NCI-H2081 (cell line): ENCODE measurements around the gene LASP1.

Source experiments
- DNase-seq, 2 experiments: peaks; one replicate each; lab custom pipeline; 2025; lab: John Stamatoyannopoulos, UW

Gene LASP1

DNA sequence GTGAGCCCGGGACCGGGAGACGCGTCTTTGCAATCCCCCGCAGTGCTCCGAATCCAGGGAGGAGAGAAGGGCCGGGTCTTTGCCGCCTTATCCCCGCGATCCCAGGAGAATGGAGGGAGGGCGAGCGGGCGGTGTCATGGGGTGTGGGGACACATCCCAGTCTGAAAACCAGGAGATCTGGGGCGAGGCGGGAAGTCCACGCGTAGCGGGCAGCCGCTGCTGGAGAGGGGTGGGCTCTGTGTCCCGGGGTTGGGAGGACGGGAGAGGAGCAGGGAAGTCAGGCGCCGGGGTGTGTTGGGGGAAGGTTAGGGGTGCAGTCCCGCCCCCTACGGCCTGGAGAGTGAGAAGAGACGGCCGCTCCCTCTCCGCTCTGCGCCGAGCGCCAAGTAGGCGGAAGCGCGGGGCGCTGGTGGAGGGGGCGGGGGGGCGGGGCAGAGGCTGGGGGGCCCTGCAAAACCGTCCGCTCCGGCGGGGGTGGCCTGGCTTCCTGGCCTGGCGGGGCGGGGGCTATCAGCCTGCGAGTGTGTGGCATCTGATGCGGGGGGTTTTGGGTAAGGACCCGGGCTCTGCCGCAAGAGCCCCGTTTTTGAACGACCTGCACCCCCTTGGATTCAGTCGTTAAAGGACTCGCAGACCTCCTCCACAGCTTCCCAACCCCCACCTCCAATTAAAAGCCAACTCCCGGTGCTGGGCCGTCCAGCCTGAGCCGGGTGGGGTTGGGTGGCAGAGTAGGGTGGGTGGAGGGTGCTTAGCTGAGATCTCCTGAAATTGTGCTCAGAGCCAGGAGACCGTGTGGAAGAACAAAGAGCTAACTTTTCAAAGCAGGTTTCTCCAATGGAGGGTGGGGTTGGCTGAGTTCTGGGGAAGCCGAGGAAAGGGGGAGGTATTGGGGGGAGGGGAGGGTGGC is 654 bp downstream of the LASP1 start:
- peak in 1 of 2 experiments; percentile 50 for DNase-seq

DNA sequence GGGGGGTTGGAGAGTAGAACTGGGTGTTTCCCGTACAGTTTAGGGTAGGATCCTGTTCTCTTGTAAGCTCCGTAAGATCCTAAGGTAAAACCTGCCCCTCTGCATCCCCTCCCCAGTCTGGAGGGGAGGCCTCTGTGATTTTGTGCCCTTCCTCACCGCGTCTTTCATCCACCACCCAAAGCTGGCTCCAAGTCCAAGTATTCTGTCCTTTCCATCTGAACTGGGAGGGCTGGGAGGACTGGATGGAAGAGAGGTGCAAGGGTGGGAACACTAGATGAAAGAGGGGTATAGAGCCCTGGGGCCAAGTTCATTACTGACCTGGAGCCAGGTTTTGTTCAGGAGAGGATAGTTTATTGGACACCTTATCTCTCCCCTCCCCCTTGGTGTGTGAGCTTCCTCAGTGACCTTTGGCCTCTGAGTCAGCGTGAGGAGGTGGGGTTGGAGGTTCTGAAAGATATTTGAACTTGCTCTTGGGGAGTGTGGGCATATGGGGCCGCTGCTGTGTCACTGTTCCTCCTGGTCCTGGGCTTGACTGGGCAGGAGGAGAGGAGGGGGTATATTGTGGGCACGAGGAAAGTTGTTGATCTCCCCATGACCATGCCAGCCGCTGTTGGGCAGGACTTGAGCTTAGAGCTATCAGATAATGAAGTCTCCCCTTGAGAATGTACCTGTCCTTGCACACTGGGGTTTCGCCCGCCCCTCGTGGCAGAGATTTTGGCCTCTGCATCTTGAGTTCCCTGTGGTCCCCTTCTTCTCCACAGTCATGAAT is 1.6 kb downstream of the LASP1 start:
- no peak for DNase-seq

DNA sequence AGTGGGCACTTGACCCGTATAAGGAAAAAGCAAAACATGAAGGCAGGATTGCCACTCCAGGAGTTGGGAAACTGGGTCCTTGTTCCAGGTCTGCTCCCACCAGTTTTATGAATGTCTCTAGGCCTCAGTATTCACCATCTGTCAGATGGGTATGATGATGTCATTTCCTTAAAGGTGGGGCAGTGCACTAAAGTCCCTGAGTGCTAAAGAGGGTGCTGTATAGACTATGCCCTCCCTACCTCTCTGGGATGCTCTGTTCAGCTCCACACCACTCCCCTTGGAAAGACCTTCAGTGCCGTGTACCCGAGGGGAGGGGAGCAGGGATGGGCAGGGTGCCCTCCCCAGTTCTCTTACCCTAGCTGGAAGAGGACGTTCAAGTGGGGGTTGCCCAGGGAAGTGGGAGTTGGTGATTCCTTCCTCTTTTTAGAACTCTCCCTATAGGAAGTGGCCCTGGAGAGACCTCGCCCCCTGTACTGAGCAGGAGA is 2.2 kb downstream of the LASP1 start:
- DNase-seq: no peak

DNA sequence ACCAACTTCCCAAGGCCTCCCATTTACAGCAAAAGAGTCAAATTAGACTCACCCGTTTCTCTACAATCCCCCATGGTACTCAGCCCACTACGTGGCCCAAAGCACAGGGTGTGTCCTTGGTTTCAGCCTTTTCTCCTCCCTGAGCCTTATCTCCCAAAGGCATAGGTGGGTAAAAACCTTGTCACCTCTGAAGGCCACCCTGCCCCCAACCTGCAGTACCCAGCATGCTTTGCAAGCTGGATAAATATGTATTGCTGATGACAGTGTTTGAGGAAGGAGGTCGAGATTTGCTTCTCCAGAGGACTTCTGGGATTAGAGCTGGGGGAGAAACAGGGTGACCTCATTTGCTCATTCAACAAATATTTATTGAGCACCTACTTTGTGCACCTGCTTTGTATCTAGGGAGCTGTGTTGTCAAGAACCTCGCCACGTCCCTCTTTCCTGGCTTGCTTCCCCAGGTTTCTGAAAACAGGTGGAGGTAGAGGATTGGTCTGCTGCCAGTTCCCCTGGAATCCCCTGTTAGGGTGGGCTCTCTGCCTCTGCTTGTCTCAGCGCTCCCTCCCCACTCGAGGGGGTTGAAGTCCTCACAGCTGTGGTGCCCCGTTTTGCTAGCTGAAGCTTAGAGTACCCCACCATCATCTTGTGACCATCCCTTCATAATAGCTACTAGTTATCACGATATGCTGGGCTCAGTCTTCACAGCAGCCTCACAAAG is 3.0 kb downstream of the LASP1 start:
- DNase-seq: peak in 1 of 2 experiments; percentile 21

DNA sequence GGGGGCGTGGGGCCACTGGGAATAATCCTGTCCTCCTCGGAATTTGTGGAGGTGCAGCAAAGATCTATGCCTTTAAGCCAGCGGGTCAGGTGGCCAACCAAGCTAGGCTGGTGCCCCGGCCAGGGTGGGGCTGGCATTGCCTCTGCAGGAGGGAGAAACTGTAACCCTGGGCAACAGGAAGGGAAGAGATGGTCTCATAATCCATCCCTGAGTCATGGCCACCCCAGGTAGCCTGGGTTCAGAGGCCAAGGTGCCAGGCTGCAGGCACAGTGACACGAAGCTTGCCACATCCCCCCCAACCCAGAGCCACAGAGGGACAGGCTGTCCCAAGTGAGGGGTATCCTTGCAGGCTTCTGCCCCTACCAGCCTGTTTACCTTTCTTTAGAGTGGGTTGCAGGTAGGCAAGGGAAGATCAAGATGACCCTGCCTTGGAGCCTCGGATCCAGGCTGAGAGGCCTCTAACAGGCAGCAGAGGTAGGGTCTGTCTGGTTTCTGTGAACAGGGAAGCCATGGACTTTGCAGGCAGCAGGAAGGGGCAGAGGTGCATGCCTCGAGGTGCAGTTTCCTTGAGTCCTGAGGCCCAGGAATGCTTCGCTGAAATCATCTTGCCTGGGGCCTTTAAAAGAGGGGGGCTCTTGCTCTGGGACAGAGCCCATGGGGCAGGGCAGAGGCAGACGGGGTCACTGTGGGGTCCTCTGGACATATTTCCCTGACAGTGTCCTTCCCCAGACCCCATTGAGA is 4.0 kb downstream of the LASP1 start:
- DNase-seq: no peak

DNA sequence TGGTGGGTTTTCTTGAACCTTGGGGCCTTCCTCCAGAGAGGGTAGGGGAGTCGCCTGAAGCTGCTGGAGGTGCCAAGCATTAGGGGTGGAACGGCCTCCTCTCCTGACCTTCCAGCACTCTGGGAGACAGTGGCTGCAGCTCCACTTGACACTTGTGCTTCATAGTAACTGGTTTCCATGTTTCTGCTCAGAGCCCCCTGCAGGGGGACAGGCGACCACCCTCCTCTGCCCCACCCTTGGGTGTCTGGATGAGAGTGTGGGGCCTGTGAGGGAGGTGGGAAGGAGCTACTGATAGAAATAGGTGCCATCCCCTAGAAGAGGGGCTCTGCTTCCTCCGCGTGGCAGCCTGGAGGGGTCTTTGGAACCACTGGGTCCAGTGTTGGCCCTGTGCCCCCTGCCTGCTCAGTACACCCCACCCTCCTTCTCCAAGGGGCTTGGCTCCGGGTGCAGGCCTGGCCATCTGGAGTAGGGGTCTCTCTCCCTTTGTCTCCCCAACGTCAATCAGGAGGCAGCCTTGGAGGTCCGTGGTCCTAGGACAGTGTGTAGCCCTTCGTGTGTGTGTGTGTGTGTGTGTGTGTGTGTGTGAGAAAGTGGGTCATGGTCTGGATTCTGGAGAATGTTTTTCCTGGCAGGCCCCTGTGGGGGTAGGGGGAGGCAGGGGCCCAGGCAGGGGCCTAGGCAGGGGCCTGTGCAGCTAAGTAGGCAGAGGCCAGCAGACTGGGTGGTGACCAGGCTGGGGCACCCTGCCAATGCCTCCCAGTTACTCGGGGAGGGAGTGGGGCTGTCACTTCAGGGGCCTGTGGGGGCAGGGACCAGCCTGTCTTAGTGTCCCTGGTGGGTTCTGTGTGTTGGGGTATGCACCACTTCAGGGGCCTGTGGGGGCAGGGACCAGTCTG is 4.9 kb downstream of the LASP1 start:
- no peak for DNase-seq

DNA sequence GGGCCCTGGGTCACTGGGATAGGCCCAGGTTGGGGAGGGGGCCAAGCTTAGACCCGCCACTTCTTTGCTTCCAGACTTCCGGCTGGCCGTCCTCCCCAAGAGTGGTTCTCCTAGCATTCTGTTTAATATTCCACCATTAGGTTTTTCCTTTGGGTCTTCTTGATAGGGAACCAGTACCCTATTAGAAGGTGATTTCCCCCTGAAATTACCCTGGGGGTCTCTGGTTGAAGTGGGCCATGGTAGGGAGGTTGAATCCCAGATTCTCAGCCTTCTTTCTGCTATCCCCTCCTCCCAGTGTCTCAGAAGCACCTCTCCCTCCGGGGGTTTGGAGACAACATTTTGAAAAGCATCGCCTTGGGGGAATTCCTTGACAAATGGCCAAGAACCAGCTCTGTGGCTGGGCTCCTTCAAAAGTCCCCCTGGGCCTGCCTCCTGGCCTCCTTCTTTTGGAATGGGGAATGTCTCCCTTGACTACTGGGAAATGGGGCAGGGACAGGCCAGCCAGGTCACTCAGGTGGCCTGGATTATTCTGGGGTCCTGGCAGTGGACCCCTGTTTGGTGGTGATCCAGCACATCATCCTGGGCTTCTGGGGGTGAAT is 5.7 kb downstream of the LASP1 start:
- no peak for DNase-seq

DNA sequence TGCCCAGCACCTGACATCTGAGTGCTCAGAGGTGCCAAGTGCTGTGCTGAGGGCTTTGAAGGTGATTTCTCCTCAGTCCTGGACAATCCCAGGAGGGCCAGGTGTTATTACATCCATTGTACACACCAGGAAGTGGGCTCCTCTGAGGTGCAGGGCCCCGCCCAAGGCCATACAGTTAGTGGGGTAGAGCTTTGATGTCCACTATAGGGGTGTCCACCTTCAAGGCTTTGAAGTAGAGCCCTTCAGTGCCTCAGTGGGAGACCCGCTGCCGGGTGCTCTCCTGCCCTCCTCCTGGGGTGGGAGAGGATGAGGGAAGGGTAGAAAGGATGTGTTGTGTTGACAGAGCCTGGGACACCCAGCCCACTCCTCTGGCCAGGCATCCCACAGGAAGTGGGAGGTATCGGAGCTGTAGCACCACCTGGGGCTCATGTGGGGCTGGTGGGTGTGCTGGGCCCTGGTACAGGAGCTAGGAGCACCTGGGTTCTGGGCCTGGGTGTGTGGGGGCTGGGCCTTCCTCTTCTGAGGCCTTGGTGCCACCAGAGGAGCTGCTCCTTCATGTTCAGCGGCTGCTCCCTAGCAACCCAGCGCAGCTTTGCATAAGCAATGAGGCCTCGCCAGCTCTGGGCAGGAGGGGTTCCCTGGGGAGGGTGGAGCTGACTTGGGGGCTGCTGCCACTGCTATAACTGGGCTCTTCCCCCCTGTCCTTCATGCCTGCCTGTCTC is 7.4 kb downstream of the LASP1 start:
- peak in 1 of 2 experiments; percentile 61 for DNase-seq

DNA sequence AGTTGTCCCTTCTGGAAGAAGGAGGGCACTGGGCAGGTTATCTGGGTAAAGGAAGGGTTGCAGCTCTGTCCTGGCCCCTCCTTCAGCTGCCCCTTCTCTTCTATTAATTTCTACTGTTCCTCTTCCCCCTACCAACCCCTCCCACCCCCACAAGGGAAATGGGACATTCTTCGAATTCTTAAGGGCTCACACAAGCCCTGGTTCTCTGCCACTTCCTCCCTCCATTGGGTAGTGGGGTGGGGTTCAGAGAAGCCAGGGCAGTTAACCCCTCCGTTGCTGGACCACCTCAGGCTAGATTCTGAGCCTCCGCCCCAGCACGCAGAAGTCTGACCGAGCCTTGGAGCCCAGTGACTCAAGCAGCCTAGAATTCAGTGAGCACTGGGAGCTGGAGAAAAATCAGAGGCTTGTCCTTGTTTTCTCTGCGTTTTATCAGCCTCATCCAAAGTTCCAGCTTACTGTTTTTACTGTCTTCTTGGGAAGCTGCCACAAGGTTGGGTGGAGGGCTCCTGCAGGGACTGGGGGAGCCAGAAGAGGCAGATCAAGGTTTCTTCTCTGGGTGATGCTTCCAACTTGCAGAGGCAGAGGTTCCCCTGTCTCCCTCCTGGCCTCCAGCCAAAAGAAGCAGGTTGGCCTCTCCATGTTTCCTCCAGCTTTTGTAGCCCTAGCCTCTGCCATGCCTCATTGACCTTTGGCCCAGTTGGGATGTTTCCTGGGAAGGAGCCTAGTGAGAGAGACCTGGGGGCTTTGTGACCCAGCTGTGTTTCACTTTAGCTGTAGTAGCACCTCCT is 10.2 kb downstream of the LASP1 start:
- DNase-seq: no peak

DNA sequence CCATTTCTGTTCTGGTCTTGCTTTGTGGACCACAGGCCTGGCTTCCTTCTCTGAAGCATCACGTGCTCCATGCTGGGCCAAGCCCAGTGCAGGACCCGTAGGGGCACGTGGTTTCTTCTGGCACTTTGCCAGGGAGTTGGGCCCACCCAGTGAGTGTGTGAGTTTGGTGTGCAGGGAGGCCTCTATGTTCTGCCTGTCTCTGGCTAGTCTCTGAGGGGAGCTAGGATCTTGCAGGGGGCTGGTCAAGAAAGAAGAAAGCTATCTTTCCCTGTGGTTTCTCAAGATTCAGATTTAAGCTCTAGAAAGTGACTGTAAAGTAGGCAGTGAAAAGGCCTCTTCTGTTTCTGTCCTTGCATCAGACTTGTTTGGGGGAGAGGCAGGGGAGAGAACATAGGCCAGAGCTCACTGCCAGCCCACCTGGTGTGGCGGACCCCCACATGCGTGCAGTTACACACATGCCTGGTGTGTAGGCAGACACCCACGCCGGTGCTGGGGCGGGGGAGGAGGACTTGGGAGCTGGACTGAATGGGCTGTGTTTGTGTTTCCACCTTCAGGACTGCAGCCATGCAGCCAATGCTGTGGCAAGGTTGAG is 11.8 kb downstream of the LASP1 start:
- no peak for DNase-seq

DNA sequence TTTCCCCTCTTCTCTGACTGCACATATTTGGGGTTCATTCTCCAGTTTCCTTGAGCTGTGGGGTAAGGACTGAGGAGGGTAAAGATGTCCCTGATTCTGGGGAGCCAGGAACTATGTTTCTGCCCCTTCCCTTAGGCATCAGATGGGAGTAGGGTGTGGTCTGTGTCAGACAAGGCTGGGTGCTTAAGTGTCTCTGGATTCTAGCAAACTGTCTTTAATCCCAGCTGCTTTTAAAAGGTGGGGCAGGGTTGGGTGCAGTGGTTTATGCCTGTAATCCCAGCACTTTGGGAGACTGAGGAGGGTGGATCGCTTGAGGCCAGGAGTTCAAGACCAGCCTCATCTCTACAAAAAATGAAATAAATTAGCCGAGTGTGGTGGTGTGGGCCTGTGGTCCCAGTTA is 13.0 kb downstream of the LASP1 start:
- no peak for DNase-seq

DNA sequence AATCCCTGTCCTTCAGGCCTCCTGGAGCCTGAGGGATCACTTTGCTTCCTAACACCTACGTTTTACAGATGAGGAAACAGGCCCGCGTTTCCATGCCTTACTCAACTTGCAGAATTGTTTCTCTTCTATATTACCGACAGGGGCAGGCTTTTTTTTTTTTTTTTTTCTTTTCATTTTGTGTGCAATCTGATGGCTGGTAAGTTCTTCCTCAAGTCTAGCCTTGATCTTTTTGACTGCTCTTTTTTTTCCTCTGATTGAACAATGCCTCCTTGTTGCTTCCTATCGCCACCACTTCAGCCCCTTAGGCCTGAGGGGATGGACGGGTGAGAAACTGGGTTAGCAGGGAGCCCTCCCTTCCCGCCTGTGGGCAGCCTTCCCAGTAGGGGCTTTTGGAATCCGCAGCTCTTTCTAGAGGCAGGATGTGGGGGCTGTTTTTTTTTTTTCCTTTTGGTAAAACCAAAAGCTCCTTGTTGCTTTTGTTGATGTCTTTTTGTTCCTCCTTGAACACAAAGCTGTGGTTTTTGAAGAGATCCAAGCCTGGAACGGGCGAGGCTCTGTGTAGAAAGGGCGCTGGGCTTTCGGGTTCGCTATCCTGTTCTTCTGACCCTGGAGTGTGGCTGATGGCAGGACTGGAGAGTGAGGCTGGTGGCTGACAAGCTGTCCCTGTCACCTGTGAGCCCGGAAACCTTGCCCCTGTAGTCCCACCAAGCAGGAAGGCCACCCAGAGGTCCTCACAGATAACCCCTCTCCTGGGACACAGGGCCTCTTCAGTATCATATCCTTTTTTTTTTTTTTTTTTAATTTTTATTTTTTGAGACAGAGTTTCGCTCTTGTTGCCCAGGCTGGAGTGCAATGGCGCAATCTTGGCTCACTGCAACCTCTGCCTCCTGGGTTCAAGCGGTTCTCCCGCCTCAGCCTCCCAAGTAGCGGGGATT is 14.0 kb downstream of the LASP1 start:
- no peak for DNase-seq

DNA sequence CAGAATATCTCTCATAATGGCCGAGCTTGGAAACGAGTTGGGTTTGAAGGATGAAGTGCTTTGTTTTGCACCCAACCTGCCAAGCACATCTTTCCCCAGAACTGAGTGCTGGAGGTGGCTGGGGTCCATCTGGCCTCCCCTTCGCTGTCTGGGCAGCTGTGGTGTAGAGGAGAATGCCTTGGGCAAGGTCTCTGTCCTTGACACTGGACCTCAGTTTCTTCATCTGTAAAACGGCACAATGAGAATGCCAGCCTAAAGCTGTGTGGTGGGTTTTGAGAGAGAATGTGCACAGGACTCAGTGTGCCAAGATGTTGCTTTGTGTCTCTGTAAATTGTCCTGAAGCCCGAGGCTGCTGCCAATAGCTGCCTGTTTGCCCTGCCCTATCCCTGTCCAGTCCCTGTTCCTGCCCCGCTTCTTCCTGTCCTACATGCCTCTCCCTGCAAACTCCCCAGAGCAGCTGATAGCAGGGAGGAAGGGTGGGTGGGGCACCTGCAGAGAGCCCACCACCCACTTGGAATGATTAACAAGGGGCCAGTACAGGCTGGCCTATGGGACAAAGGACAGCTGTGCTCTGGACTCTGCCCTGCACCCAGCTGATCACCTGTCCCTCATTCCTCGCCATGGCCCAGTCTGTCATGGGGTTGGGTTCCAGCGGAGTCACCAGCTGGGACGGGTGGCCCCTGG is 15.3 kb downstream of the LASP1 start:
- DNase-seq: no peak

DNA sequence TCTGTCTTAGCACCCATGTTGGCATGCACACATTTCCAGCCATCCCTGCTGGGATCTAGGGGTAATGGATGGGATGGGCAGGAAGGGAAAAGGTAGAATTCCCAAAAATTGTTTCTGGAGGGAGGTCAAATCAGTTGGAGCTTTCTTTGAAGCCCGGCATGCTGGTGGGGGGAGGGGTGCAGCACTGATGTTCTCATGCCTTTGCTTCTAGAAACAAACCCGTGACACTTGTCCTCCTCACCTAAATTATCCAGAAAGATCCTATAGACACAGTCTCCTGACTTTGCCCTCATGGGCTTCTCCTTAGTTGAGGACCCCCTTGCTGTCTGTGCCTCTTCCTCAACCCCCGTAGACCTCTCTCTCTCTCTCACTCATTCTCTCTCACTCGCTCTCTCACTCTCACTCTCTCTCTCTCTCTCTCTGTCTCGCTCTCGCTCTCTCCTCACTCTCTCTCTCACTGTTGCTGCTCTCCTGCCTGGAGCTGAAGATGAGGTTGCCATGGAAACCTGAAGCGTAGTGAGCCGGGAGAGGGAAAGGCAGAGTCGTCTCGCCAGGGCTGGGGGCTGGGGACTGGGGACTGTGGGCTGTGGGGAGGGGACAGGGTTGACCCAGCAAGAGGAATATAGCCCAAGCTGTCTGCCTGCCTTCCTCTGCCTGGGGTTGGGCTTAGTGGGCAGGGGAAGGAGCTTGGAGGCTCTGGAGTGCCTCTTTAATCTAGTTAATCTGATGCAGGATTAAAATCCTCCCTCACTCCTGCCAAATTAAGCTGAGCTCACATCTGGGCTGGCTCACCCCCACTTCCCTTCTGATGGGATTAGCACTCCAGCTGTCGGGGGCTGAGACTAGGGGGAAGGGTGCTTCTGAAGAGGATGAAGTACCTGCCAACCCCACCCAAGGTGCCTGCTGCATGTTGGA is 16.1 kb downstream of the LASP1 start:
- no peak for DNase-seq

DNA sequence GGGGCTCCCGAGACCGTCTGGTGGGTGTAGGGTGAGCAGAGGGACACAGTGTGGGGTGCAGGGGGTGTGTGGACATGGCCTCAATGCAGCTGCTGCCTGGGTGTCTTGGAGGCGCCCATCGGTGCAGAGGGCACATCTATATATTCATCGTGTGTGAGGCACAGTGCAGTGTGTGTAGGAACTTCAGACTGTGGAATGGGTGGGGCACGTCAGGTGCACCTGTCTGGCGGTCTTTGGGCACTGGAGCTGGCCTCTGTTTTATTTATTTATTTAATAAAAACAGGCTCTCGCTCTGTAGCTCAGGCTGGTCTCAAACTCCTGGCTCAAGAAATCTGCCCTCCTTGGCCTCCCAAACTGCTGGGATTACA is 16.8 kb downstream of the LASP1 start:
- no peak for DNase-seq

DNA sequence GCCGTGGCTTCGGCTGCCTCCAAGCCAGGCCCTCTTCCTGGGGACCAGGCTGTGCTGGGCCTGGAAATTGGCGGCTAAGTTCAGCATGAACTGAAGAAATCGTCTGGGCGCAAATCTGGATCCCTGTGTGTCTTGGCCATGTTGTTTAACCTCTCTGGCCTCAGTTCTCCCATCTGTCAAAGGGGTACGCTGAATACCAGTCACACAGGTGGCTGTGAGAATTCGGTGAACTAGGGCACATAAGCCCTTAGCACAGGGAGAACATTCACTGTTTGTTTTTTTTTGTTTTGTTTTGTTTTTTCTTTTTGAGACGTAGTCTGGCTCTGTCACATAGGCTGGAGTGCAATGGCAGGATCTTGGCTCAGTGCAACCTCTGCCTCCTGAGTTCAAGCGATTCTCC is 19.0 kb downstream of the LASP1 start:
- DNase-seq: no peak
